Fibroblast of mammary gland (primary cell): Measurements from ENCODE around the gene EQTN.

ENCODE experiments used
- DNase-seq: peaks from one replicate; pipeline ENCODE4 v3.0.0-alpha.2; 2010; ENCODE audit warnings: low read depth
- H3K4me3 ChIP-seq: 2 replicates; pipeline ENCODE4 v1.5.1; 2011; ENCODE audit warnings: low read depth, mild to moderate bottlenecking, low read length, moderate library complexity; ENCODE audit not compliant: control insufficient read depth
- TF ChIP-seq, protein P1 (sequence below): conservative IDR thresholded peaks from 2 replicates; pipeline ENCODE4 v1.5.1; 2011; ENCODE audit warnings: low read depth, low read length, inconsistent platforms; ENCODE audit not compliant: control insufficient read depth, insufficient read depth

The EQTN gene

DNA sequence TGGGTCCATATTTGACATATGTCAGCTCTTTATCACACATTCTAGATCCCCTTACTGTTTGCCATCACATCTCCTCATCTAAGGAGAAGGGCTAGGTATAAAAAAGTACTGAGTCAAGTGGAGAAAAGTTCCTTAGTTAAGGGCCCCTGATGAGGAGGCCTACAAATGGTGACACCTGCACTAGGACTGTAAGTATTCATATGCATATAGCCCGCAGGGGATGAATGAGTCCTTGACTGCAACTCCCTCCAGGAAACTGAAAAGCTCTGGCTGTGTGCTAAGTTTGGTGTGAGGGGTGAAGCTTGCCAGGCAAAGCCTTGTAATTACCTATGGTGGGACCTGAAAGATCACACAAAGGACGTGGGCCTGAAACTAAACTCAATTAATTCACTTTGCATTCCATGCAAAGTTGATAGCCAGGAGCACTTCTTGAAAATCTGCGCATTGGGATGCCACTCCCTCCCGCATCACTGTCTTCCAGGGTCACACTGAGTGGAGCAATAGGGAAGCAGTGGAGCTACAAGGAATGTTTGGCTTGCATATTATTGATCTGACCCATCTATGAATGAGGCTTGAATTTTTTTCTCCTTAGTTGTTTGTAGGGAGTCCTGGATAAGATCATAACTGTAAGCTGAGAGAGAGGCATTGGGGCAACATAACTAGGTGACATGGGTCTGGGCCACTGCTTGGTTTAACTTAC, 11.9 kb upstream of the EQTN start:
- DNase-seq = no peak

DNA sequence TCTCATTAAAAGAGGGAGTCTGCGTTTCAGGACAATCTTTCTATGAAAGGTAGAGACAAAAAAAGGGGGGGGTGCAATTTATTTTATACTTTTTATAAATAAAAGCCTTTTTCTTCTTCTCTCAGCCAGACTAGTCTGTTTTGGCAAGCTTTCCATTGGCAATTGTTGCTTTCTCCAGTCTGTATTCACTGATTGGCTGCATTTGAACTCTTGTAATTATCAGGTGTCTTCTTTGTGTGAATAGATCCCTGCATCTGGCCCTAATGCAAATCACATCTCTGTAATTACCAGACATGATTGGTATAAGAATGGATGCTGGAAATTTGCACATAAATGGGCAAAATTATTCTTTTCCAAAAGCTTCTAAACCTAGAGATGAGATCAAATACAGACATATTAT, 7.6 kb upstream of the EQTN start:
- TF ChIP-seq, protein P1, sequence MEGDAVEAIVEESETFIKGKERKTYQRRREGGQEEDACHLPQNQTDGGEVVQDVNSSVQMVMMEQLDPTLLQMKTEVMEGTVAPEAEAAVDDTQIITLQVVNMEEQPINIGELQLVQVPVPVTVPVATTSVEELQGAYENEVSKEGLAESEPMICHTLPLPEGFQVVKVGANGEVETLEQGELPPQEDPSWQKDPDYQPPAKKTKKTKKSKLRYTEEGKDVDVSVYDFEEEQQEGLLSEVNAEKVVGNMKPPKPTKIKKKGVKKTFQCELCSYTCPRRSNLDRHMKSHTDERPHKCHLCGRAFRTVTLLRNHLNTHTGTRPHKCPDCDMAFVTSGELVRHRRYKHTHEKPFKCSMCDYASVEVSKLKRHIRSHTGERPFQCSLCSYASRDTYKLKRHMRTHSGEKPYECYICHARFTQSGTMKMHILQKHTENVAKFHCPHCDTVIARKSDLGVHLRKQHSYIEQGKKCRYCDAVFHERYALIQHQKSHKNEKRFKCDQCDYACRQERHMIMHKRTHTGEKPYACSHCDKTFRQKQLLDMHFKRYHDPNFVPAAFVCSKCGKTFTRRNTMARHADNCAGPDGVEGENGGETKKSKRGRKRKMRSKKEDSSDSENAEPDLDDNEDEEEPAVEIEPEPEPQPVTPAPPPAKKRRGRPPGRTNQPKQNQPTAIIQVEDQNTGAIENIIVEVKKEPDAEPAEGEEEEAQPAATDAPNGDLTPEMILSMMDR = no peak
- no peak overlapping the region for H3K4me3 ChIP-seq
- no peak for DNase-seq

More for the DNA sequence above, 11.9 kb upstream of the EQTN start:
- TF ChIP-seq, protein P1 = no peak
- H3K4me3 ChIP-seq = no peak overlapping the region

DNA sequence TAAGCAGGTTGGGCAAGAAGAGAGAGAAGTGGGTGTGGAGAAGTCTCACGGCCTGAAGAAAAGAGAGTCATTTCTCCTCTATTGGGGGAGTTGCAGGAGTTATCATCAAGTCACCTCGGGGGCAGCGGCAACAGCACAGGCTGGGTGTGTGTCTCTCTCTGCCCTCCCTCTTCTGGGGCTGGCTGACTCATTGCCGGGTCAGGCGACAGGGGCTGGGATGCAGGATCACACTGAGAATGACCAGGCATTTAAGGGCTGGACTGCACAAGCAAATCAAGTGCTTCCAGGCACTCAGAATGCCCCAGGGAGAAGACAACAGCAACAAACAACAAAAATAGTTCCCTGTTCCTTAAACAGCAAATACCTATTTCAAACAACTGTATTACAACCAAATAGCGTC, 6.3 kb upstream of the EQTN start:
- TF ChIP-seq, protein P1 = no peak
- no peak overlapping the region for H3K4me3 ChIP-seq
- DNase-seq = peak; percentile 50

DNA sequence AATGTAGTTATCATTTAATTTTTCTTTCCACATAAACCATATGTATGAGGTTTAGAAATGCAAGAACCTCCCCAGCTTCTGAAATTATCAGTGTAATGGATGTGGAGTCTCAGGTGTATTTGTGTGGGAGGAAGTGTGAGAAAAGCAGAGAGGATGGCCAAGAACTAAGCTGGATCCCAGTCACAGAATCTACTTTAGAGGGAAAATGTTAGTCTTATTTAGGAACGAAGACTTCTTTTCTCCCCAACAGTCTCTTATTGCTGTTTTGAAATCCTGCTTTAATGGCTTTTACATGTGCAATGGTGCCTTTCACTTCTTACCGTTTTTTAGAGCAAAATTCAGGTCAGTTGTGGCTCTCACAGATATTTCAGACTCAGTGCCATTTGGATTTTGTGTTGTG, 3.0 kb downstream of the EQTN start:
- DNase-seq = no peak
- no peak overlapping the region for H3K4me3 ChIP-seq
- TF ChIP-seq, protein P1 = no peak

DNA sequence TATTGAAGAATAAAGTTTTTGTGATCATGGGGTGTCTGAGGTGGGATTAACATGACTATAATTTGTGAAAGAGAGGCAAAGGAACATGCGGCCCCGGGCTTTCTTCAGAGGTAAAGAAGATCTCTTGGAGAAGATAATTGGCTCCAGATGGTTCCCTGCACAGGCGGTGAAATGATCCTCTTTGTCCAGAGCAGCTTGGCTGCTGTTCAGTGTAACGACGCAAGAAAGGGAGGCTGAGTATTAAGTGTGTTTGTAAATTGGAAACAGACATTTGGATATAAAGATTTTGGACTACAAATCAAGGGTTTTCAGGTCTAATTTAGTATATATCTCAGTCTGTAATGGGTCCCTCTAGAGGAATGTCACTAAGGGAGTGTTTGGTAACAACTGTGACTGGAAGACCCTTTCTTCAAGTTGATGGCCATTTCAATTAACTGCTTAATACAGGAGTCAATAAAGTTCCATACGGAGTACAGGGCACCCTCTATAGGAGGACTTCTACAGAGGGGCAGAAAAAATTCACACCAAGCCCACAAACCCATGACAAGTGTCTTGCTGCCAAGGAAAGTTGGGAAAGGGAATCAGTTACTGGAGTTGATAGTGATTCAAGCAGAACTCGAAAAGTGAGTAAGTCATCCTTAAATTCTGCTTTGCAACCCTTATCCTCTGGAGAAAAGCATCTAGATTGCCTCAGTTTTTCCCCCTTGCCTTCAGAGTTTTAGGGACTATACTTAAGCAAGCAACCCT, 4.1 kb downstream of the EQTN start:
- peak; percentile 92 for DNase-seq

DNA sequence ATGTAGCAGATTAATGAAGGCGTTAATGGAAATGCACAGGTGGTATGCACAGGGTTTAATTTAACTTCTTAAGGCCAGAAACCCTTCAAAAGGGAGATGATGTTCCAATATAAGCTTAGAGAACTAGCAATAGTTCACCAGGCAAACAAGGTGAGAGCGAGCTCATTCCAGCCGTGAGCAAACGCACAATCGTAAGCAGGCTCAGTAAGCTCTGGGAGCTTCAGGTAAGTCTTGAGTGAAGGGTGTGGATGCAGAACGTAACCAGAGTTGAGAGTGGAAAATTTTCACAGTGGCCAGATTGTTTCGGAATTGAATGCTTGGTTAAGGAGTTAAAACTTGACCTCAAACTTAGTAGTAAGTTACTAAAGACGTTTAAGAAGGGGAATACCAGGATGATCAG, 5.7 kb downstream of the EQTN start:
- TF ChIP-seq, protein P1 = no peak
- DNase-seq = no peak
- H3K4me3 ChIP-seq = no peak overlapping the region

More for the DNA sequence above, 4.1 kb downstream of the EQTN start:
- TF ChIP-seq, protein P1 = no peak
- no peak overlapping the region for H3K4me3 ChIP-seq

DNA sequence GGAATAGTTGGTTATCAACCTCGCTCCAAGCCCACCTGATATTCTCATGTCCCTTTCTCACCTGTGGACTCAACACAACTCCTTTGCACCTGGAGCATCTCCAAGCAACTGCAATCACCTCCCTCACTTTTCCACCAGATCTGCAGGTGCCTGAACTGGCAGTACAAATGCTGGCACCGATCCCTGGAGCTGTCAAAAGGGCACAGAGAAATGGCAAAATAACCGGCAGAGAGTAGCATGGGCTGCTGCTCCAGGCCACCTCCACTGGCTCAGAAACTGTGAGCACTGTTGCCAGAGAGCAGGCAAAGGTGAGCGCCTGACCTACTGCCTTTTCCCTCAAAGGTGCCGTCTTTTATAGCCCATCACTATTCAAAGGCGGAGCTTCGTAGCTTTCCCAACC, 14.7 kb downstream of the EQTN start:
- no peak overlapping the region for H3K4me3 ChIP-seq
- no peak for DNase-seq
- TF ChIP-seq, protein P1 = no peak
